GM21447 (cell line): Measurements from ENCODE around the gene SLC2A13.
"Not testable (repeated sequence)": the region's sequence is repeated elsewhere in the genome, so short reads cannot be mapped to it uniquely, and the experiment has no call there.

Experiments
- ATAC-seq: cut with Tn5 transposase; IDR thresholded peaks from one replicate; pipeline ENCODE4 v1.9.1; 2021; ENCODE audit not compliant: unreplicated experiment

The SLC2A13 gene

DNA sequence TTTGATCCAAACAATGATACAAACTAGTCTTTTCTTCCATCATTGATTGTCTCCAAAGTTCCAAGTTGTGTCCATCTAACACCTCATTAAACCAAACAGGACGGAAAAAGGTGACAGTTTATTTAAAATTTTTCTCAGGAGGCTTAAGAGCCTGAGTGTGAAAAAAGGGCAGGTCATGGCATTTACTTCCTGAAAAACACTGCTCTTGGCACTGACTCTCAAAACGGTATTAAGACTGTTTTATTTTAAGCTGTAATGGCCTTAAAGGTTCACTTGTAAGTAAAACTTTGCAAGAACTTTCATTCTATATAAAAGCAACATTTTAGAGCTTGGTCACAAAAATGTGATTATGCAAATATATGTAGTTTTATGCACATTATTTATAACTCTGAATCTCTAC is 222.5 kb downstream of the SLC2A13 start:
- ATAC-seq = no peak

DNA sequence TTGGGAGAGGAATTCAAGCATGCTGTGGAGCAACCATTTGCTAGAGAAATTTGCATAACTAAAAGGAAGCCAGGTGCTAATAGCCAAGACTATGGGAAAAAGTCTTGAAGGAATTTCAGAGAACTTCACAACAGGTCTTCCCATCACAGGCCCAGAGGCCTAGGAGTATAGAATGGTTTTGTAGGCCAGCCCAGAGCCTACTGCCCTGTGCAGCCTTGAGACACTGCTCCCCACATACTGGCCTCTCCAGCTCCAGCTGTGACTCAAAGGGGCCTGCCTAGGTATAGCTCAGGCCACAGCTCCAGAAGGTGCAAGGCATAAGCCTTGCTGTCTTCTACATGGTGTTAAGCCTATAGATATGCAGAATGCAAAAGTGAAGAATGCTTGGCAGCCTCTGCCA is 227.1 kb downstream of the SLC2A13 start:
- ATAC-seq = no peak

DNA sequence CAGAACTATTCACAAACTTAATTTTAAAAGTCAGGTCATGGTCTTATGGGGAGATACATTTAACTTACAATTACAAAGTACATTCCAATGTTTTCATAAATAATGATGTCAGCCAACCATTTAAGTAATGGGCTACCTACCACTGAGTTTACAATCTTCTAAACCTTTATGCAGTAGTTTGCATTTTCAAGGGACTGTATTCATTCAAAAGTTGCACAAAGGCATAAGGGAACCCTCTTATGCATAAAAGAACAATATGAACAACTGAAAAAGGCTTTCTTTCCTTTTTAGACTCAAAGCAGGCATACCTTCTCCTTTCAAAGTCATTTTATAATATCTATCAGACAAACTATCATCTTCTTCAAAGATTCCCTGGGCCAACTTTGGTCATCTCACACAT is 230.2 kb downstream of the SLC2A13 start:
- no peak for ATAC-seq

DNA sequence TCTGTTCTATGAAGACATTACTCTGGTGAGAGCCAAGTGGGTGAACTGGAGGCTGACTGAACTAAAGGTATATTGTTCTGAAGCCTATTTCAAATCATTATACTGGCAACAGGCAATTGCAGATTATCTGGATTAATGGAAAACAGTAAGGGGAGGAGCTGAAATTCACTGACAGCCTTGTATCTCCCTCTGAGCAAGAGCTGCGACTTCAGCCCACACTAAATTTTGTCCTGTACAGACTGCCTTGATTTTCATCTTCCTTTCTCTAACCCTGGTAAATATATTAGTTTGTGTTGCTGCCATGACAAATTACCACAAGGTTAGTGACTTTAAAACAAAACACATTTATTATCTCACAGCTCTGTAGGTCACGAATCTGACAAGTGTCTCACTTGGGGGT is 231.1 kb downstream of the SLC2A13 start:
- no peak for ATAC-seq

DNA sequence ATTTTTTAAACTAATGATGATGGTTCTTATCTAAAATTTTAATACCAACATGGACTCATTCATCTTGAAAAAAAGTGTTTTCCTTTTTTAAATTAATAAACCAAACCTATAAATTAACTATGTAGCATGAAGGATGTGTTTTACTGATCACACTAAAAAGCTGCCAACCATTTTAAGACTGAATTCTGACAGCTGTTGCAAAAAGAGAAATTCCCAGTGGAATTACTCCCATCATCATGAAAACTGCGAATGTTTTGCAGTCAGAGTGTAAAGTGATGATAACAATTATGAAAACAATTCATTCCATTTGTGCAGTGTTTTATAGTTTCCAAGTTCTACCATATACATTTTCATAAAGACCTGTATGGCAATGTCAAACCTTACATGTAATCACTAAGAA is 232.8 kb downstream of the SLC2A13 start:
- no peak for ATAC-seq

DNA sequence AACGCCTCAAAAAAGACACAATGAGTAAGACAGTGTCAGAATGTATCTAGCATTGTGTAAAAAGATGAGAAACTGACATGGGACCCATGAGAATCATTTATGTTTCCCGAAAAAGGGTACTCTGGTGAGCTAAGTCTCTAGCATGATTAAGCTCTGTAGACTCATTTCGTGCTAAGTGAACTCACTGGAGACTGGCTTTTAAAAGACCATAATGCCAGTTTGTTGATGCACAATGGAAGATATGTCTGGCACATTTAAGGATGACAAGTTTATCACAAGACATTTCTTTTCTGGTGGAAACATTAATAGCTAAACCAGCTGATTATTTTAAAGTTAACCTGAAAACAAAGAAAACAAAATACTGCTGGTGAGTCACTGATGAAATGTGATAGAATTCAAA is 233.5 kb downstream of the SLC2A13 start:
- no peak for ATAC-seq

DNA sequence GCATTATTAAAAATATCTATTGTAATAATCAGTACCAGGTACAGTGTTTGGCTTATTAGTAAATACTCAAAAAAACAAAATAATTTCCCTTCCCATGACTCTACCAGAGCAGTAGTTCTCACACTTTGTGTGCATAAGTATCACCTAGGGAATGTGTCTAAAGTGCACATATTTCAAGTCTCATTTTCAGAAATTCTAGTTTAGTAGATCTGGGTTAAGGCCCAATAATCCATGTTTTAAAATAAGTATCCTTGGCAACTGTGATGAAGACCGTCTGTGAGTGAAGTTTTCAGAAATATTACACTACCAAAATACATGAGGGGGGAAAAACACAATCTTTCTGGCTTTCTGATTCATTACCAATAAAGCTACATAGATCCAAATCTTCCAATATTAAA is 237.6 kb downstream of the SLC2A13 start:
- ATAC-seq = no peak

DNA sequence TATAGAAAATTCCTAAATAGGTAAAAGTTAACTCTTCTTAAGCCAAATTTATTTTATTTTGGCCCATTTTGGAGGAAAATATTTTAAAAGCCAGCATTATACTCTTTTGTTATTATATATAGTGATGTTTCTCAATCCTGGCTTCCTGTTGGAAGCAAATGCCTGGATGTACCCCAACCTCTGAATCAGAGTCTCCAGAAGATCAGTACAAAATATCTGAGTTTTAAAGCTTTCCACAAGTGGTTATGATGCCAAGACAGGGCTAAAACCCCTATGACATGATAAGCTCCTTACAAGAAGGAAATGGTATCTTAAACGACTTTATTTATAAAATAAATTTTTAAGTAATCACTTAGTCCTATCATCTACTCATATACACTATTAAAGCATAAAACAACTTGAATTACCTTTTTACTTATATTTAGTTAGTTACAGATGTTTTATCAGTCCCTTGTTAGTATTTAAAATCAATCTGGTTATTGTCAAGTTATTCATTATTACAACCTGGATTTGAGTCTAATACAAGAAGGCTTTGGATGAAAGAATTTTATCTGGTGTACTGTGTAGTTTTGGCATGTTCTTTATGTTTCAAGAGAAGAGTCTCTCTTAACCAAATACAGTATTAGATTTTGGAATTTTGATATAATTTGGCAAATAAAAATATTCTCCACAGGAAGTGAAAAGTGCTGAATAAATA is 238.1 kb downstream of the SLC2A13 start:
- no peak for ATAC-seq

DNA sequence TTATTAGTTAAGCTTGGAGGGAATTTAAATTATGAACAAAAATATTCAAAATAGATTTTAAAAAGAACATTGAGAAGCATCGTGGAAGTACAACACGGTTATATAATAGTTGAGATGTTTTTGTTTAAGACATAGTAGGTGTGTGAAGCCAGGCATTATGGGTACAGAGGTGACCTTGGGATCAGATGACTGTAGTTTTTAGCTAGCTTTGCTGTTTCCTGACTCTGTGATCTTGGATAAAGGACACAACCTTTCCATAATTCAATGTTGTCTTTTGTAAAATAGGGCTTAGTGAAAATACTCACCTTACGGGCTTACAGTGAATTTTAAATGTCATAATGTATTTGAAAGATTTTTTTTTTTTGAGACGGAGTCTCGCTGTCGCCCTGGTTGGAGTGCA is 239.7 kb downstream of the SLC2A13 start:
- no peak for ATAC-seq

DNA sequence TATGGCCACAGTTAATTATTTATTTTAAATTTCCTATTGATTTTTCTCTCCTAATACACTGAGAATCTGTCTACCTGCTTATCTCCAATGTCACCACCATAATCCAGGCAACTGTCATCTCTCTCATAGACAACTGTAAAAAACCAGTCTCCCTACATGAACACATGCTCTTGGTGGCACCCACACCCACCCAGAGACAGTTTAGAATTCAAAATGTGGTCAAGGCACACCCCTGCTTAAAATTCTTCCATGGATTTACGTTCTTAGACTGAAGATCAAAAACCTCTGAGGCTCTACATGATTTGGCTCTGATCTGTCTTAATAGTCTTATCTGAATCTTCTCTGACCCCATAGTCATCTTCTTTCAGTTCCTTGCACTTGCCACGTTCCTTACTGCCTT is 245.2 kb downstream of the SLC2A13 start:
- ATAC-seq = no peak

DNA sequence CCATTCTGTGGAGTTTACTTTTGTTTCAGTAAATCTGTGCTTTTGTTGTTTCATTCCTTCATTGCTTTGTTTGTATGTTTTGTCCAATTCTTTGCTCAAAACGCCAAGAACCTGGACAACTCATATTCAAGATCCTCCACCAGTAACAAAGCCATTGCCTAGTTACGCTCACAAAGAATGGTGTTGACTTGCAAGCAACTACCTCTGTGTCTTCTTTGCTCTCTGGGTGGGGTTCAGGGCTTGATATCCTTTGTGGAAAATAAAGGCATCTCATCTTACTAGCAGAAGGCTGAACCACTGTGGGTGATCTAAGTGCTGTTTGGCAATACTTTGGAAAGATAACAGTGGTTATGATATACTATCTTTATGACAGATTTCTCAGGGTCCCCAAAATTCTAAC is 252.9 kb downstream of the SLC2A13 start:
- ATAC-seq = no peak

DNA sequence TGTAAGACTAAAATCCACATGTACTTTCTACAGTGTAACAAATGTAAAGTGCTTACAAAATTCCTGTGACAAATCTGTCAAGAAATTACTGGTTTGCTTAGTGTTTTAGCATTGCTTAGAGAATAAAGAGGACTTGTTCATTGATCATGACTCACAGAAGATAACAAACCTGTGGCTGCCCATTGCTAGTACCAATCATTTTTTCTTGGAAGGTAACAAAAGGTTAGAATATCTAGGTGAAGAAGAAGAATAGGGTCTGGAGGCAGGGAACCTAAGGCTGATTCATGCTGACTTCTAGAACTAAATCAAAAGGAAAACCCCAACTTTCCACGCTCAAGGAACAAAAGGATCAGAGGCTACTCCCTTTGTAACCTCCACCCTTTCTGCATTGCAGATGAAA is 253.5 kb downstream of the SLC2A13 start:
- no peak for ATAC-seq

DNA sequence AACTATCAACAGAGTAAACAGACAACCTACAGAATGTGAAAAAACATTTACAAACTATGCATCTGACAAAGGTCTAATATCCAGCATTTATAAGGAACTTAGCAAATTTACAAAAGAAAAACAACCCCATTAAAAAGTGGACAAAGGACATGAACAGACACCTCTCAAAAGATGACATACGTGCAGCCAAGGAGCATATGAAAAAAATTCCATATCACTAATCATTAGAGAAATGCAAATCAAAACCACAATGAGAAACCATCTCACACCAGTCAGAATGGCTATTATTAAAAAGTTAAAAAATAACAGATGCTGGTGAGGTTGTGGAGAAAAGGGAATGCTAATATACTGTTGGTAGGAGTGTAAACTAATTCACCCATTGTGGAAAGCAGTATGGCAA is 257.7 kb downstream of the SLC2A13 start:
- ATAC-seq = not testable (repeated sequence)

DNA sequence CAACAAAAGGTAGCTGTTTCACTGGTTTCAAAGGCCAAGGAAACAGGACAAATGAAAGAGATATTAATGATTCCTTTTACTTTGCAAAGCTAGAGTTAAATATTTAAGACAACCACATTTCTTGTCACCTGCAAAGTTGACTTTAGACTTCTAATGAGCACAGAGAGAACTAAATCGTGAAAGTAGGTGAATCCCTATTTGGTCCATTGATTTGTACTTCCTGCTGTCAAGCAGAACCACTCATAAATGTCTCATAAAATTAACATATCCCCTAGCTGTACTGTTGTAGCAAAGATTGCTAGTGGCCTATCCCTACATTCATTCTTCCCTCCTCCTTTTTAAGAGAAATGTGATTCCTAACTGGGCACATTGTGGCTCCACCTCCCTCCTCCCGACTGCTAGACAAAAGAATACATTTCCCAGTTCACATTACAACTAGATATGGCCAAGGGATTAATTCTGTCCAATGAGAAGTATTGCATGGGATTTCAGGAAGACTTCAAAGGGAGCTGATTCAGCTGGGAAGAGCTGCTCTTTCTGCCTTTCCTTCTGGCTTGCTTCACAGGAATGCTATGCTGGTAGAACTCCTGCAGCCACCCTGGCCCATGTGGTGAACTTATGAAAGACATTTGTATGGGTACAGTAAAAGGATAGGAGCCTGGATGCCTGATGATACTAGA is 258.8 kb downstream of the SLC2A13 start:
- ATAC-seq = no peak

DNA sequence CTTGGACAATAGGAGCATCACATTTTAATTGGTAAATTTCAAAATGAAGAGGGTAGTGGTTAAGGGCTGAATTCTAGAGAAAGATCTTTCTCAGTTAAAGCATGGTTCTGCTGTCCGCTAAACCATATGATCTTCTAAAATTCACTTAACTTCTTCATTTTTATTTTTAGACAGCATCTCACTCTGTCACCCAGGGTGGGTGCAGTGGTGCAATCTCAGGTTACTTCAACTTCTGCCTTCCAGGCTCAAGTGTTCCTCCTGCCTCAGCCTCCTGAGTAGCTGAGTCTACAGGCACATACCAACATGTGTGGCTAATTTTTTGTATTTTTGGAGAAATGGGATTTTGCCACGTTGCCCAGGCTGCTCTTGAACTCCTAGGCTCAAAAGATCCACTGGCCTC is 259.6 kb downstream of the SLC2A13 start:
- ATAC-seq = no peak

DNA sequence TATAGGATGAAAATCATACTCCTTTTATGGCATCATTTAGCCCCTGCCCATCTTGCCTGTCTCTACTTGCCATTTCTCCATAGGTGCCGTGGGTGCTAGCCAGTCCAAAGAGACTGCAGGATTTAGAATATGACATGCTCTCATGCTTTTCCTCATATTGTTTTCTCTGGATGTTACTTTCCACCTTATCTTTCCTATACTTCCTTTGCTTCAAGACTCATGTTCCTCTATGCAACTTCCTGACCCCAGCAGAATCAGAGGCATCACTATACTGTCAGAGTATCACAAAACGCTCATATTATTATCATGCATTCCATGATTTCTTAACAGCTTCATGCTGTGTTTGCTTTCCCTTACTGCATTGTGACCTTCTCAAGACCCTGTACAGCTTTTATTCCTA is 265.5 kb downstream of the SLC2A13 start:
- no peak for ATAC-seq

DNA sequence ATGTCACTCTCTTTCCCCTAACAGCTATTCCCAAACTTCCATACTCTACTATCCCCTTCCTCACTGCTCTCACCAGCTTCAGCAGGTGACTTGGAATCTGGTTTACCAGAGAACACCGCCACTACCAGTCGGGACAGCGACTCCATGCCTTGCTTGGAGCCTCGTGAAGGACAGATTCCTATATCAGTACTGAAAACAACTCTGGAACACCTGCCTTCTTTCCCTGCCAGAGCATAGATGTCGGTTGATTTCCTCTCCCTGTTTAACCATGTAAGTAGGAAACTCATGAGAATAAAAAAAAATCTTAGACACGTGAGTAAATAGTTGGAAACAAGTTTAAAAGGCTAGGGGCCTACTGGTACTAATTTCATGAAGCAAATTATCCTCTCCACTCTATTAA is 266.8 kb downstream of the SLC2A13 start:
- ATAC-seq = no peak

DNA sequence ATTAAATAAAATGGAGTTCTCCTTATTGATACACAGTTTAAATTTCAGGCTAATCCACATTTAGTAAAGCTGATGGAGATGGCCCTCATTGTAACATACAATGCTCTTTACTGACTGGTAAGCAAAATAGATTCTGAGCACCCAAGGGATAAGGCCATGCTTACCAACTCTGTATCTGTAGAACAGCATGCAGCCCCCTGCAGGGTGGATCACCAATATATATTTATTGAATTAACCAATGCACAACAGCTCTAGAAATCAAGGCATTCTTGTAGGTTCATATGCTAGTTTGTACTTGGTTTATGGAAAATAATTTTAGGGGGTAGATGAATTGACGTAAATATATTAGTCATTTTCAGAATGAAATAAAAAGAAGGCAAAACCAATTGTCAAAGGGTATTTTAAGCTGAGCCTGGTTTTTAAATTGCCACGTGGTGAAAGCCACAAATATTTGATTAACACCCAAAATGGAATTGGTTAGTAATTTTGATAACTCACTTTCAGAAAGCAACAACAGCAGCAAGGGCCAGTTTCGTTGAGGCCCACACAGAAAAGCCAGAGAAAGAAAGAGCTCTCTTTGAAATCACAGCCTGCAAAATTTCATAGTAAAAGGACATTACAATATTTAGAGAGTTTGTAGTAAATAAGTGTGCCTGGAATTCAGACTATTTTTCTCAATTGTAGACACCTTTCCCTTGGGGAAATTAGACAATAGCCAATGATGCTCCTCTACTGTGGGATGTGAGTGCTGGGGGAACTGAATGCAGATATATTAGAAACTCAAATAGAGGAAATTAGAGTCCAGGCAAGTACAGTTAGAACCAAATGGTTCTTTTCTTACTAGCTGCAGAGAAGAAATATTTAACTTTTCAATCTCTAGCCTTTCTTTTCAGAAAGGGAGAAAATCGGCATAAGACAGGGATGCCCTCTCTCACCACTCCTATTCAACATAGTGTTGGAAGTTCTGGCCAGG is 270.1 kb downstream of the SLC2A13 start:
- ATAC-seq = peak; percentile 71

DNA sequence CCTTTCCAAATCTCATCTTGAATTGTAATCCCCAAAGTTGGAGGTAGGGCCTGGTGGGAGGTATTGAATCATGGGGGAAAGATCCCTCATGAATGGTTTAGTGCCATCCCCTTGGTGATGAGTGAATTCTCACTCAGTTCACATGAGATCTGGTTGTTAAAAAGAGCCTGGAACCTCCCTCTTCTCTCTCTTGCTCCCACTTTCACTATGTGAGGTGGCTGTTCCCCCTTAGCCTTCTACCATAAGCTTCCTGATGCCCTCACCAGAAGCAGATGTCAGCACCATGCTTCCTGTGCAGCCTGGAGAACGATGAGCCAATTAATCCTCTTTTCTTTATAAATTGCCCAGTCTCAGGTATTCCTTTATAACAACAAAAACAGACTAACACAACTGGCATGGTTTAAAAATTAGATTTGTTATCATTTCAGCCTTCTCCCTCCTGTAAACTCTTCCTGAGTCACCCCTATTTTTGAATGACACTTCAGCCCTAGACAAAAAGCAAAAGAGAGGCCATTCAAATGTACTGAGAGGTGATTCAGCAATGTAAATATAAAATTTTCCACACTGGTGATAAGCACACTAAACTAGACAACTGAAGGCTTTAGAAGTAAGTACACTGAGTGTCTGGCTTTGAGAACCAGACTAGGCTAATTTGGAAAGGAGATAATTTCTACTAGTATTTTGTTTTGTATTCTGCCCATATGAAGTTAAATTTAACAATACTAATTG is 274.1 kb downstream of the SLC2A13 start:
- peak; percentile 44 for ATAC-seq

DNA sequence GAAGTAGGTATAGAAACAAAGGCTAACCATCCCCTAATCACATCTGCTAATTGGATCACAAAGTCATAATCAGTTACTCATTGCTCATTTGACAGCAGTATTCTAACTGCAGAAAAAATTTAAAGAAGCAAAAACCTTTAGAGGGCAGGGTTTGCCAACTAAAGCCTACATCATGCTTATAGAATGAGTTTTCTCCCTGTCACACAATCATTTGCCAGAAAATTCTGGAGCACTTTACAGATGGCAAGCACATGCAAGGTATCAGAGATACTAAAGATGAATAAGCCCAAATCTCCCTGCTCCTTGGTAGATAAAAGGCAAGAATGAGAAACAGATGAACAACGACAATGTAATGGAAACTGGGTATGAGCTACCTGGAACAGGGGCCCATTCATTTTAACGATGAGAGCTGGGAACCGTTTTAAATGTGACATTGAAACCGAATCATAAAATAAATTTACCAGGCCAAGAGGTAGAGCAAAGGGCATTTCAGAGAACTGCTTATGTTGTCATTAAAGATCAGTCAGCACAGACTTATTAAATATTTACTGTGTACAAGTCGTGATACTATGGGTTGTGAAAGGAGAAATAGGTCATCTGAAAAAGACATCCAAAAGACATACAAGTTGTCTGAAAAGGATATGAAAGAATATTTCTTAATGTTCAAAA is 274.9 kb downstream of the SLC2A13 start:
- ATAC-seq = no peak

DNA sequence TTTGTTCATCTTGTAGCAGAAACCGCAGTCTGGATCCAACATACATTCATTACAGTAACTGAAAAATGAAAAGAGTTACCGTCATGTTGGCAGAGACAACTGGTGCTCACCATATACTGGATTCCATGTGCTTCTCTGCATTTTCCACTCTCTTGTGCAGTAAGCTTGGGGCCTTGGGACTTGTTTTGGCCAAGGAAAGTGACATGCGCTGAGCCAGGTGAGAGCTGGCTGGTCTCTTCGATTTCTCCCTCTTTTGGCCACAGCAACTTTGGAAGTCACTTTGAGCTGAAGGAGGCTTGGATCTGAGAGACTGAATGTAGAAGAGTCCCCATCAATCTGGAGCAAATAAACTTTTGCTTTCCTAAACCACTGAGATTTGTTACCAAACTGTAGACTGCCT is 275.7 kb downstream of the SLC2A13 start:
- ATAC-seq = no peak
